IMR-90 (cell line): ENCODE measurements around the gene ZCCHC17.

Source experiments
- CTCF ChIP-seq: conservative IDR thresholded peaks from 2 replicates; pipeline ENCODE4 v1.5.1; 2012; ENCODE audit warnings: mild to moderate bottlenecking, low read depth, low read length, improper control_type of control experiment
- ELK1 ChIP-seq: fragments of 150-350 bp; IDR thresholded peaks from 2 replicates; pipeline ENCODE4 v1.6.1; 2016; ENCODE audit warnings: low read depth, mild to moderate bottlenecking, low read length, moderate library complexity, borderline replicate concordance
- FOS ChIP-seq: fragments of 150-350 bp; IDR thresholded peaks from 2 replicates; pipeline ENCODE4 v1.6.1; 2016; ENCODE audit warnings: low read depth, low read length
- POLR2A ChIP-seq: IDR thresholded peaks from 2 replicates; pipeline ENCODE4 v1.6.1; 2012; ENCODE audit warnings: mild to moderate bottlenecking, low read depth, low read length
- RFX5 ChIP-seq: IDR thresholded peaks from 2 replicates; pipeline ENCODE4 v1.8.0; 2012; ENCODE audit warnings: low read depth, mild to moderate bottlenecking, low read length, moderate library complexity

GRCh38 chr1:31372051-31372450, 75.2 kb downstream of the ZCCHC17 start:
- TF ChIP-seq CTCF (no peak), POLR2A (no peak), RFX5 (no peak), FOS (no peak), ELK1 (no peak)
